ENCODE results near the gene MOV10L1.
"Not testable (repeated sequence)": the region's sequence is repeated elsewhere in the genome, so short reads cannot be mapped to it uniquely, and the experiment has no call there.

Gene MOV10L1

GRCh38 chr22:50078246-50078645 is 11.6 kb upstream of the MOV10L1 start:
- no peak for DNase-seq (ENCODE audit: low read depth in 2 of 2)

GRCh38 chr22:50078761-50079160 is 11.0 kb upstream of the MOV10L1 start:
- no peak for DNase-seq (ENCODE audit: low read depth in 2 of 2)

GRCh38 chr22:50080077-50080465 is 9.7 kb upstream of the MOV10L1 start:
- DNase-seq (ENCODE audit: low read depth in 2 of 2): no peak

- no peak for DNase-seq (ENCODE audit: low read depth in 2 of 2)
These were observed 8.2 kb upstream of the MOV10L1 start for GRCh38 chr22:50081426-50082196.

GRCh38 chr22:50082197-50082715 is 7.5 kb upstream of the MOV10L1 start:
- no peak for DNase-seq (ENCODE audit: low read depth in 2 of 2)

GRCh38 chr22:50082961-50083461 is 6.8 kb upstream of the MOV10L1 start:
- no peak for DNase-seq (ENCODE audit: low read depth in 2 of 2)

GRCh38 chr22:50083462-50084079 is 6.2 kb upstream of the MOV10L1 start:
- no peak for DNase-seq (ENCODE audit: low read depth in 2 of 2)

GRCh38 chr22:50084080-50084477 is 5.7 kb upstream of the MOV10L1 start:
- no peak for DNase-seq (ENCODE audit: low read depth in 2 of 2)

- DNase-seq (ENCODE audit: low read depth in 2 of 2): no peak
These were observed 5.2 kb upstream of the MOV10L1 start for GRCh38 chr22:50084614-50085021.

GRCh38 chr22:50085211-50085972 is 4.4 kb upstream of the MOV10L1 start, which contains the start of gene MLC1:
MLC1 (minus strand) TSS chr22:50085426; CDS start chr22:50084902, 524 bp downstream.
- no peak for DNase-seq (ENCODE audit: low read depth in 2 of 2)

GRCh38 chr22:50086526-50086925 is 3.3 kb upstream of the MOV10L1 start:
- DNase-seq (ENCODE audit: low read depth in 2 of 2): no peak

GRCh38 chr22:50086975-50087374 is 2.8 kb upstream of the MOV10L1 start:
- not testable (repeated sequence) for DNase-seq (ENCODE audit: low read depth in 2 of 2)

- DNase-seq (ENCODE audit: low read depth in 2 of 2): no peak
These were observed 2.2 kb upstream of the MOV10L1 start for GRCh38 chr22:50087646-50088045.

- no peak for DNase-seq (ENCODE audit: low read depth in 2 of 2)
These were observed 1.7 kb upstream of the MOV10L1 start for GRCh38 chr22:50088096-50088495.

GRCh38 chr22:50089231-50089630 is 575 bp upstream of the MOV10L1 start:
- DNase-seq (ENCODE audit: low read depth in 2 of 2): no peak

- DNase-seq (ENCODE audit: low read depth in 2 of 2): no peak
These were observed 557 bp downstream of the MOV10L1 start for GRCh38 chr22:50090412-50090714.

- DNase-seq (ENCODE audit: low read depth in 2 of 2): no peak
These were observed 1.4 kb downstream of the MOV10L1 start for GRCh38 chr22:50091092-50091768.

- DNase-seq (ENCODE audit: low read depth in 2 of 2): no peak
These were observed 2.5 kb downstream of the MOV10L1 start for GRCh38 chr22:50092342-50092741.

GRCh38 chr22:50098052-50098451 is 8.2 kb downstream of the MOV10L1 start:
- DNase-seq (ENCODE audit: low read depth in 2 of 2): no peak

- DNase-seq (ENCODE audit: low read depth in 2 of 2): no peak
These were observed 12.2 kb downstream of the MOV10L1 start for GRCh38 chr22:50101870-50102565.

GRCh38 chr22:50102946-50103345 is 13.1 kb downstream of the MOV10L1 start:
- DNase-seq (ENCODE audit: low read depth in 2 of 2): no peak
